SW480 (cell line): ENCODE data around the gene NBEA.
"Not testable (repeated sequence)": the region's sequence is repeated elsewhere in the genome, so short reads cannot be mapped to it uniquely, and the experiment has no call there.

Experiments used
- DNase-seq: peaks from one replicate; pipeline ENCODE4 v3.0.0-alpha.2; 2016; ENCODE audit warnings: low spot score

NBEA gene

DNA sequence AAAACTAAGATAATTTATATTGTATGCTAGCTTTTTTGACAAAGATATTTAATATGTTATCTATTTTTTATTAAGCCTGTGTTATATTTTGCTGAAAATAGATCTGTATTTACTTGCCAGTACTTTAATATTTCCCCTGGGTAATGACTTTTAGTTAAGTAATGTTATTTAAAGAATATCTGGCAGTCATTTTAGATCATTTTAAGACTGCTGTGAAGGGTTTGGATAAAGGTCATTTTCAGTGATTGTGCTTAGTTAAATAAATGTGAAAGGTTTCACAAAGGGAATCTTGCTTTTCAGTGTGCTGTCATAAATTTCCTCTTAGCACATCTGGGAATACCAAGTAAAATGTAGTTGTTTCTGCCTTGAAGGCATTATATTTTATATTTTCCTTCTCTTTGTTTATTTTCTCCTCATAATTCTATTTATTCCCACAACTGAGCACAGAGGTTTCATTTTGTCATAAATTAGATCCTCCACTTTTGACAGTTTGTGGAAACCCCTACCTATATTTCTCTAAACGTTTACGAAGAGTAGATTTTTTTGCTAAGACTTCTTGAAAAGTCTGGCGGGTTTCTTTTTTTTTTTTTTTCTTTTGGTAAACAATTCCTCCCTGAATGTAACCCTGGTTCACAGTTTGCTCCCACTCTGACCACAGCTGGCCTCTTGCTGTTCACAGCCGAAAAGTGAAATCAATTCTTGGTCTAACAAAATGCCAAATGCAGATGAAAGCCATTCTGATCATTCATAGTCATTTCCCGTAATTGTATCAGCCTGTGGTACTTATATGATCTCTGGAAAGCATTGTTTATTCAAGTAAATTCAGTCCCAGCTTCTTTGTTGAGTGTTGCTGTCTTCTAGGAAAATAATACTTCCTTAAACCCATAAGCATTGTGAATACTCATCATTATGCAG lies 446.6 kb downstream of the NBEA start:
- no peak for DNase-seq

DNA sequence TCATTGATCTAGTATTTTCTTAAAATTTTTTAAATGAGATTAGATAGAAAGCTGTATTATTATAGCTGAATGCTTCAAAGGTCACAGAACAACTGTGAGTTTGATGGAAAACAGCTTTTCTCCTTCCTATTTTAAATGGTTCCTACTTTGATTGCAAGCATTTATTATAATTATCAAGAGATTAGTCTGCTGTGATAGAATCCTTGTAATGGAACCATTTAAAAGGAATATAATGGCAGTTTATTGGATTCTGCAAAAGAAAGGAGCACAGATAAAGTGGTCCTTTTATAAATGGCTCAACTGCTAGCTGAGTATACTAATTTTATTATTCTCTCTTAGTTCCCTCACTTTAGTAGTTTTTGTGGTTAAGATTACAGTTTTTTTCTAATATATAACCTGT lies 447.5 kb downstream of the NBEA start:
- DNase-seq, result no peak

DNA sequence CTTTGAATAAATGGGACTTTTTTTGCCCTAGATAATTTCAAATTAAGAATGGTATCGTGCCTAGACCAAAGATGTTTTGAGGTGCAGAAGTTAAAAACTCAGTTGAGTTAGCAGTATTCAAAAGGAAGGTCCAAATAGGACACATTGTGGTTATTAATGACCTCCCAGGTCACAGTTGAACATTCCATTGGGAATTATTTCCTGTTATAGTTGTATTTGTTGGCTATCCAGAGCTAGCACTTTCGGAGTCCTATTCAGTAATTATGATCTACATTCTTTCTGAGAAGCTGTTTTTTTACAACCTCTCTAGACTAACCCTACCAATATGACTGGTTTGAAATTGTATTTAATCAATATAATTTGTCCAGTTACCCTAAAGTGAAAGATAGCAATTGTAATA lies 450.7 kb downstream of the NBEA start:
- DNase-seq, result no peak

GRCh38 chr13:35393886-35394285 lies 451.8 kb downstream of the NBEA start:
- no peak for DNase-seq

GRCh38 chr13:35408285-35408684 lies 466.2 kb downstream of the NBEA start:
- not testable (repeated sequence) for DNase-seq

- no peak for DNase-seq
These were observed 469.1 kb downstream of the NBEA start for GRCh38 chr13:35411059-35411744.

DNA sequence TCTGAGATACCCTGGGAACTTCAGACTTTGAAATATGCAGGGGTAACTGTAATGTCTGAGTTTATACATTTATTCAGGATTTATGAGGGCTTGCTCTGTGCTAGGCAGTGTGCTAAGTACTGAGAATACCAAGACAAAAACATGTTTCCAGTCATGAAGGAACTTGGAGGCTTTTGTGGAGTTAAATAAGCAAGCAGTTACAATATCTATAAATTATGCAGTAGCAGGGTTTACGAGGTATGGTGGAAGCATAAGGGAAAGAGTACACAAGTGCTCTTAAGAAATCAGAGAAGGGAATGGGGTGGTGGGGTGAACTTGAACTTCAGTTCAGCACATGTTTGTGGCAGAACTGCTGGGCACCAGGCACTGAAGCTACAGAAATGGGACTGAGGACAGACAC lies 506.4 kb downstream of the NBEA start:
- DNase-seq, result no peak

- no peak for DNase-seq
These were observed 507.8 kb downstream of the NBEA start for GRCh38 chr13:35449821-35450220.

DNA sequence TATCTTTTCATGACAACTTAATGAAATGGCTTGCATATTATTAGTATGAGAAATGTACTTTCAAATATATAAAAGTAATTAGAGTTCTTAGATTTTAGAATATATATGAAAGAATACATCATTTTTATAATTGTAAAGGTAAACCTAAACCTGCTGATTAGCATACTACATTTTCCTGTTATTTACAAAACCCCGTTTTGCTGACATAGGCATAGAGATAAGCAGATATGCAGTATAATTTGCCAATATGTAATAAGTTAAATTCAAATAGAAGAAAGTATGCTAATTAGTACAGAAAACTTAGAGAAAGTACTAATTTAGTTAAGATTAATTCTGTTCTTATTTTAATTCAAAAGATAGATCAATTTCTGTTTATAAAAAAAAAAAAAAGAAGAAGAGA lies 513.0 kb downstream of the NBEA start:
- no peak for DNase-seq

DNA sequence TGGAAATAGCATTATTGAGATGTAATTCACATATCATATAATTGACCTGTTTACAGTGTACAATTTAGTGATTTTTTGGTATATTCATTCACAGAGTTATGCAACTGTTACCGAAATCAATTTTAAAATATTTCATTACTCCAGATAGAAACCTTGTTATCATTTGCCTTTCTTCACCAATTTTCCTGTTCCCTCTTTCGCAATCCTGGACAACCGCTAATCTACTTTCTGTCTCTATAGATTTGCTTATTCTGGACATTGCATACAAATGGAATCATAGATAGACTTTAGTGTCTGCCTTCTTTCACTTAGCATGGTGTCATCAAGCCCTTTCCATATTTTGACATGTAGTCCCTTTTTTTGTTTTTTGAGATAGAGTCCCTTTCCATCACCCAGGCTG lies 515.2 kb downstream of the NBEA start:
- no peak for DNase-seq

GRCh38 chr13:35460061-35460460 lies 518.0 kb downstream of the NBEA start:
- DNase-seq, result no peak

DNA sequence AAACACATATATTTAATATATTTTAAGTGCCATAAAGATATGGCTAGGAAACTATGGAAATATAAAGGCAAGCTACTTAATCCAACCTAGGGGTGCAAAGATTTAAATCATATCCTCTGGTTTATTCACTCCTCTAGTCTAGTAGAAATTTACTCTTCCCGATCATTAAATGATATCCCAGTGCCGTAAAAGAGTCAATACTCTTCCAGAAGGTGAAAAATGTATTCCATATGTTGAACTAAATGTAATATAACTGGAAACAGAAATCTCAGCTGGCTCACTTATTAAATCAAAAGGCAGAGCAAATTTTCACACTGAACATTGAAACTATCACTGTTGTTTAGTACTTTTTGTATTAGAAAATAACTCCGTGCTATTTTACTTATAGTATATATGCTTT lies 523.3 kb downstream of the NBEA start:
- DNase-seq, result no peak

DNA sequence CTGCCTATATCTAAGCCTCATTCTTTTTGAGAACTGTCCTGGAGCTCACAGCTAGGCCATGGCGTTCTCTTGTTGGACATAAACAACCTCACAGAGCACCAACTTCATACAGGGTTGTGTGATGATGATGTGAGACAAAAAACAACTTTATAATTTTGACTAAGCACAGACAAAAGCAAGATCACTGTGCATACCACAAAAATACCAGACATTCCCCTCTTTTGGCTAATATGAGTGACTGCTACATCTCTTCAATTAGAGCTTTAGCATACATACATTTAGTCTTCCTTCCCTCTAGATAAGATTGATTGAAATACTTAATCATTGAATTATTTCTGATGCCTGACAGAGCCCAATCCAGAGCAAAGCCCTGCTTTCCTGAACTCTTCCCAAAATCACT lies 526.1 kb downstream of the NBEA start:
- DNase-seq, result no peak

- DNase-seq, result no peak
These were observed 527.9 kb downstream of the NBEA start for GRCh38 chr13:35469806-35470525.

GRCh38 chr13:35470671-35471661 lies 528.9 kb downstream of the NBEA start:
- DNase-seq, result no peak

- DNase-seq, result no peak
These were observed 529.7 kb downstream of the NBEA start for GRCh38 chr13:35471706-35472322.

- DNase-seq, result no peak
These were observed 530.3 kb downstream of the NBEA start for GRCh38 chr13:35472323-35472881.

GRCh38 chr13:35473206-35473775 lies 531.2 kb downstream of the NBEA start:
- DNase-seq, result no peak

DNA sequence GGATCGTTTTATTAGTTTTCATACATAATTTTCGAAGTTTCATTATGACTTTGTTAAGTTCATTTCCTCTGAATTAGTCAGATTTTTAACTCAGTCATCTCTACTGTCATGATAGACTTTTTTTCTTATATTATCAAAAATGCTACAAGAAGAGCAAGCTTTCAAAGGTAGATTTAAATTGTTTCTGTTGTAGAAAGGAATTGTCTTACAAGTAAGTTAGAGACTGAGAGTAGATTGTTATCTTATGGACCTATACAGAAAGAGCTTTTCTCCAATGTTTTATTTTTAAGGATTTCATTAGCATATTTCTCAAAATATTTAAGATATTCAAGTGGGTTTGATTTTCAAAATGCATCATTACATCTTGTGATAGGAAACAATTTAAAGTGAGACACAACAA lies 531.7 kb downstream of the NBEA start:
- no peak for DNase-seq

GRCh38 chr13:35474496-35475211 lies 532.6 kb downstream of the NBEA start:
- no peak for DNase-seq
